Measurements from ENCODE around the gene RIGI. TPM values are rescaled to one million over a fixed set of nuclear protein-coding genes. Genes with fewer than 3 reads are reported as not detected.

Gene RIGI
- total RNA-seq: 1 to 10 TPM; 4.8 to 6.8 TPM

DNA sequence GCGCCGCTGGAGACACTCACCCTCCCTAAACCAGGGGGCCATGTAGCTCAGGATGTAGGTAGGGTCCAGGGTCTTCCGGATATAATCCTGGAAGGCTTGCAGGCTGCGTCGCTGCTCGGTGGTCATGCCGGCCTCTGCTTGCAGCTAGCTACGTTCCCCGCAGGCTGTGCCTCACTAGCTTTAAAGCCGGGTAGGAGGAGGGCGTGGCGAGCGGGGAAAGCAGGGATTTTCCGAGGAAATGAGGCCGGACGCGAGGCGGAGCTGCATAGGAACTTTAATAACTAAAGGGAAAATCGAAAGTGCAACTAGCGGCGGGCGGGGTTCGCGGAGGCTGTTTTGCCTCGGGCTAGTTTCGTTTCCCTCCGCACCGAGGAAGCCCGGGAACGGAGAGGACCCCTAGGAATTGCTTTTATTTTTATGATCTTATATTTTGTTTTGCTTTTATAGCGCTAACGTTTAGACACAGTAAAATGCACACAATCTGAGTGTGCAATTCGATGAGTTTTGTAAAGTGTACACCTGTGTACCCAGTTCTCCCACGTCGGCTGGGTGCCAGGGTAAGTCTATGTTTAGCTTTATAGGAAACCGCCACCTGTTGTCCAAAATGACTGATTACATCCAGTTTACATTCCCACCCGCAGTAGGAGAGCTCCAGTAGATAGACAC lies at the start of gene RIGI:
Gene RIGI, minus strand, starts transcription at position 156 of the 666 bp plus-strand sequence. Its CDS starts 30 bp downstream, at position 126.
- Mint-ChIP-seq H3K27ac (peak within 1 kb of the TSS; percentile 72), H3K4me3 (peak within 1 kb of the TSS; percentile 91), H3K4me1 (peaks cover 32% of the 10 kb centered on the region), H3K27me3 (no peaks in the 10 kb centered on the region), H3K9me3 (no peaks in the 10 kb centered on the region), H3K36me3 (ENCODE audit: low read depth) (no peaks in the 10 kb centered on the region)
- peak; percentile 86 for ATAC-seq (replicated peaks)

DNA sequence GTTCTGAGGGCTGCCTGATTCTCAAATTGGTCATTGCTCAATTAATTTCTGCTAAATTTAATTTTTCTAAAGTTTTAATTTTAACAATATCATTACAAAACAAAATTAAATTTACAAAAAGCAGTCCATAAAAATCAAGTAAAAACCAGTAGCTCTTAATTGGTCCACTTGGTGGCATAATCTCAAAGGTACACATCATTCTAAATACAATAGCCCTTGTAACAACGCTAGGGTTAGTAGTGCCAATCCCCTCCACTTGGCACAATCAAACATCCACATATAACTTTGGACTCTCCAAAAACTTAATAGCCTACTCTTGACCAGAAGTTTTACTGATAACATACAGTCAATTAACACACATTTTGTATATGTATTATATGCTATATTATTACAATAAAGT lies 48.9 kb upstream of the RIGI start:
- Mint-ChIP-seq H3K4me1 (peaks cover 12% of the 10 kb centered on the region), H3K9me3 (no peaks in the 10 kb centered on the region), H3K27me3 (no peaks in the 10 kb centered on the region), H3K4me3 (no peak overlapping the region), H3K36me3 (ENCODE audit: low read depth) (peaks cover 14% of the 10 kb centered on the region), H3K27ac (no peak overlapping the region)
- ATAC-seq (replicated peaks): no peak

DNA sequence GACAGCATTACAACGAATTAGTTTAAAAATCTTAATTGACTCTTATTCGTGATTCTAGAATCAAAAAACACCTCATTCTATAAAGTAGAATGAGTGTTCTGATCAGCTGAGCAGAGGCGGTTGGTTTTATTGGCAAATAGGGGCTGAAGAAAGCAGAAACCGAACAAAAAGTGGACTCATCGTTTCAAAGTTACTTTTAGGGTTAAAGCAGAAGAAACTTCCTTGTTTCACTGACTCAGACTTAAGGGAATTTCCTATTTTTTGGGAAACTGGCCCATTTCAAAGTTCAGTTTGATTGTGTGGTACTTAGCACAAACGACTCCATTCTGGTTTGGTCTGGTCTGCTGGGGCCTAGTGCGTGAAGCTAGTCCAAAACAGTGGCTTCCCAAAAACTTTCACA lies 47.8 kb upstream of the RIGI start:
- no peaks in the 10 kb centered on the region for H3K9me3 Mint-ChIP-seq
- peaks cover 14% of the 10 kb centered on the region for H3K4me1 Mint-ChIP-seq
- H3K27ac Mint-ChIP-seq: peak overlapping the region; percentile 99
- no peak for ATAC-seq (replicated peaks)
- no peaks in the 10 kb centered on the region for H3K27me3 Mint-ChIP-seq
- peaks cover 24% of the 10 kb centered on the region for H3K36me3 Mint-ChIP-seq (ENCODE audit: low read depth)
- H3K4me3 Mint-ChIP-seq: peak overlapping the region; percentile 100

DNA sequence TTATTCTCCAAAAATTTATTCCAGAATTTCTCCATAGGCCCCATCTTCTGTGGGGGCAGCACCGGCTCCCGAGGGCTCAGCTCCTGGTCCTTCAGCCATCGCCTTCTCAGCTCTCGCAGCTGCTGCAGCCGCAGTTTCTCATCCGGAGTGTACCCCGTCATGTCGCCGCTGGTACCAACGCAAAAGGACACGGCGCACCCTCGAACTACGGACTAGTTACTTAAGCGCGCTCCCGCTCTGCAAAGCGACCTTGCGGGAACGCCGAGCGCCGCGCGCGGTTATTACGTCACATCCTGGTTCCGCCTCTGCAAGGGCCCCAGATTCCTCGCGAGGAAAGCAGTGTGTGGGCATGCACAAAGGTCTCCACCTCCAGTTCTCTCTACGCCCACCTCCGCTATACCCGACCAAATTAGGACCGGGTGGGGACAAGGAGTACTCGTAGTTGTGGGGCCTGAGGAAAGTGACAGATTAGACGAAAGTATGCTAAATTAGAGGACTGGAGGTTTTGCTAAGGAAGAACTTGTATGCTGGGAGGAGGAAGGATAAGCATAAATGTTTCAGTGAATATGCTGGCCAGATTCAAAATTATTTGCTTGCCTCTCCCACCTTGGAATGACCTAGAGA lies 47.0 kb upstream of the RIGI start, which contains the start of gene NDUFB6:
Gene NDUFB6, minus strand, starts transcription at position 260 of the 624 bp plus-strand sequence. Its CDS starts 99 bp downstream, at position 161.
- Mint-ChIP-seq H3K4me1 (peaks cover 14% of the 10 kb centered on the region), H3K27me3 (no peaks in the 10 kb centered on the region), H3K27ac (peak within 1 kb of the TSS; percentile 99), H3K4me3 (peak within 1 kb of the TSS; percentile 100), H3K36me3 (ENCODE audit: low read depth) (peaks cover 32% of the 10 kb centered on the region), H3K9me3 (no peaks in the 10 kb centered on the region)
- ATAC-seq (replicated peaks): peak; percentile 89

DNA sequence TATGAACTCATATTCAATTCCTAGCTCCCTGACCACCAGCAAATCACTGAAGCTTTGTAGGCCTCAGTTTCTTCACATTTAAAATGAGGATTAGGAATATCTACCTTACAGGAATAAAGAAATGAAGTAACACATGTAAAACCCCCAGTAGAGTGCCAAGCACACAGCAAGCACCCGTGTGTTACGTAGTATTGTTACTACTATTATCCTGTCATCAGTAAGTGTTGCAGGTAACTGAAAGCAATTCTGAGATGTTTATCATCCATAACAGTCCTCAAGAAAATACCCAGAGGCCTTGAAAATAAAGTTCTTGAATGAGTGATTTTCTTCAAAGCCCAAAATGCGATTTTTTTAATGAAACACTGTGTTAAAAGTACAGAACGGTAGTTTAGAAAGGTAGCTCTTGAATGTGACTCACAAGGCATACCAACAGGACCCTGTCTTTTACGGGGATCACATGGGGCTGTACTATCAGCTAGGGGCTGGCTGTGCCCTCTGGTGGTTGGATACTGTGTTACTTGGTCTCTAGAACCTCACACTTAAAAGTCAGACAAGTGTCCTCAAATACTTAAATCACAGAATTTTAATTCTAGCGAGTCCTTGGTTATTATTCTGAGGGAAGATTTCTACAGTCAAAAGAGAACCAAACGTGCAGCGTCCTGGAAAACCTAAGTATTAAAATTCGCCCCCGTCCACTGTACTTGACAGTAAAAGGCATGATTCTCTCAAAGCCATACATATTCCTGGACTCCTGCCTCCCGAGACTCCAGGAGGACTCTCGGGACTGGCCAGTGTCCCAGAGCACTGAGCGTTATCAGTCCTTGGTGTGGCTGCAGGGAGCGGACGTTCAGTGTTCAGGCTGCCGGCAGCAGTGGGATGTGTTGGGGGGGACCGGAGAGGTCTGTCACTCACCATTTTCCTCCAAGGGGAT lies 46.2 kb upstream of the RIGI start:
- peak; percentile 91 for ATAC-seq (replicated peaks)
- H3K27me3 Mint-ChIP-seq: no peaks in the 10 kb centered on the region
- no peaks in the 10 kb centered on the region for H3K9me3 Mint-ChIP-seq
- H3K27ac Mint-ChIP-seq: peak overlapping the region; percentile 99
- H3K4me3 Mint-ChIP-seq: peak overlapping the region; percentile 100
- peaks cover 40% of the 10 kb centered on the region for H3K36me3 Mint-ChIP-seq (ENCODE audit: low read depth)
- H3K4me1 Mint-ChIP-seq: peaks cover 14% of the 10 kb centered on the region

DNA sequence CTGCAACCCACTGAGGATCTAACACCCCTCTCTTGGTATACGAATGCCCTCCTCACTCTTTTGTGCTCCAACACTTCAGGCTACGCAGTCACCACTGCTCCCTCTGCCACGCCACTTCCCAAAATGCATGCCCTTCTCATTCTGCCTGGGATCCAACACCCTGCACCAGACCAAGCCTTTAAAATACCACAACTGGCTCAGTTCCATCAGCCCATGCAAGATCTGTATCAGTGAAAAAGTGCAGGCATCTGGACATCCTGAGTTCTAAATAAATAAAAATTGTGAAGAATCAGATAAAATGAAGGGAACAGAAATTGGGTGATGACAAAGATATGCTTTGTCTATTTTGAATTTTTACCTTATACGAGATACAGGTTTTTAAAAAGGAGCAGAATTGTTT lies 44.3 kb upstream of the RIGI start:
- no peaks in the 10 kb centered on the region for H3K9me3 Mint-ChIP-seq
- no peak overlapping the region for H3K27ac Mint-ChIP-seq
- peaks cover 58% of the 10 kb centered on the region for H3K36me3 Mint-ChIP-seq (ENCODE audit: low read depth)
- no peak overlapping the region for H3K4me3 Mint-ChIP-seq
- ATAC-seq (replicated peaks): no peak
- H3K27me3 Mint-ChIP-seq: no peaks in the 10 kb centered on the region
- peaks cover 19% of the 10 kb centered on the region for H3K4me1 Mint-ChIP-seq

DNA sequence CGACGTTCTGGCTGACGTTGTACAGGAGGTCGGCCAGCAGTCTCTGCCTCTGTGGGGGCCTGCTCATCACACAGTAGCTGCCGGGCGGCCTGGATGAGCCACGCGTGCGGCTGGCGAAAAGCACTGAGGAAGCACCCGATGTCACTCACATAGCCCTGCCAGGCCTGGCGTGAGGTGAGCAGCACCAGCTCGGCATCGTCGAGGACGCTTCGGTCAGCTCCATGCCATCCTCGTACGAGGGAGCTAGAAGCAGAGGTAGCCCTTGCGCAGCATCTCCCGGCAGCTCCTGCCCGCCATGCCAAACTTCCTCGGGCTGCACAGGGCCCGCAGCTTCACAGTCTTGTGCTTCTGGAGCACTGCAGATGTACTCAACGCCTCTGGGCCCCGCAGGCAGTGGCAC lies 40.8 kb upstream of the RIGI start:
- H3K36me3 Mint-ChIP-seq (ENCODE audit: low read depth): peaks cover 70% of the 10 kb centered on the region
- no peak overlapping the region for H3K27ac Mint-ChIP-seq
- no peaks in the 10 kb centered on the region for H3K9me3 Mint-ChIP-seq
- H3K27me3 Mint-ChIP-seq: no peaks in the 10 kb centered on the region
- no peak for ATAC-seq (replicated peaks)
- no peak overlapping the region for H3K4me3 Mint-ChIP-seq
- H3K4me1 Mint-ChIP-seq: peaks cover 15% of the 10 kb centered on the region

DNA sequence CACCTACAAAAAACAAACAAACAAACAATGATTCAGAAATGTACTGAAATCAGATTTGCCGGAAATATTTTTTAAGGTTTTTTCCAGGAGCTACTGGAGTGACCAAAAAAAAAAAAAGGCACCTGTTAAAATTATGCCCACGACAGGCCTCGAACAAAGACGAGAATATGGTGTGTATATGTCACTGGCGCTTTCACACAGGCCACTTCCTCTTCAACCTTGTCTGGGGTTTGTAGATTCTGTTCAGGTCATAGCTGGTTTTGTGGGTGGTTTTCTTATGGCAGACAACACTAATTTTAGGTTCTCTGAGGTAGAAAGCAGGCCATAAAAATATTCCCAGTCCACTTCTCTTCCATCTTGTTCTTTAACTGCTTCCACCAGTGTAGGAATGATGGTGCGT lies 40.0 kb upstream of the RIGI start:
- peak overlapping the region; percentile 46 for H3K27ac Mint-ChIP-seq
- H3K9me3 Mint-ChIP-seq: no peaks in the 10 kb centered on the region
- no peaks in the 10 kb centered on the region for H3K27me3 Mint-ChIP-seq
- H3K36me3 Mint-ChIP-seq (ENCODE audit: low read depth): peaks cover 70% of the 10 kb centered on the region
- peaks cover 18% of the 10 kb centered on the region for H3K4me1 Mint-ChIP-seq
- H3K4me3 Mint-ChIP-seq: no peak overlapping the region
- no peak for ATAC-seq (replicated peaks)

DNA sequence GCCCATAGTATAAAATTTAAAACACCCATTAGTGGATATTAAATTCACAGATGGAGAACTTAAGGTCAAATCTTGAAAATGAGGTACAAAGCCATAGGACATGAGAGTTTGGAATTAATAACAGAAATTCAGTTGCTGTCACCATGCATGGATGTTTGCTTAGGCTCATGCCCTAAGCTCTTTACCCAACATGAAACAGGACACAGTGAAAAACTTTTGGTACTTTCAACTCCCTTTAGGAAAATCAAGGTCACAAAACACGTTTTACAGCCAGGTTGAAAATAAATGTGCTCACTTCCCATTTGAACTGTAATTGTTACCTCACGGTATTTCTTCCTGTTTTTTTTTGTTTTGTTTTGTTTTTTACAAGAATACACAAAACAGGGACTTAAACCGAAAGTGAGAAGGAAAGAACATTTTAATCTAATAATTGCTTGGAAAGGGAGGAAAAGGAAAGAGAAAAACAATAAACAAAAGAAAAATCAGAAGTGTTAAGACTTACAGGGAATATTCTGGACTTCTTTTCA lies 32.5 kb upstream of the RIGI start:
- no peak for ATAC-seq (replicated peaks)
- Mint-ChIP-seq H3K9me3 (no peaks in the 10 kb centered on the region), H3K36me3 (ENCODE audit: low read depth) (peaks cover 14% of the 10 kb centered on the region), H3K27ac (peak overlapping the region; percentile 45), H3K4me1 (peaks cover 12% of the 10 kb centered on the region), H3K27me3 (no peaks in the 10 kb centered on the region), H3K4me3 (no peak overlapping the region)

DNA sequence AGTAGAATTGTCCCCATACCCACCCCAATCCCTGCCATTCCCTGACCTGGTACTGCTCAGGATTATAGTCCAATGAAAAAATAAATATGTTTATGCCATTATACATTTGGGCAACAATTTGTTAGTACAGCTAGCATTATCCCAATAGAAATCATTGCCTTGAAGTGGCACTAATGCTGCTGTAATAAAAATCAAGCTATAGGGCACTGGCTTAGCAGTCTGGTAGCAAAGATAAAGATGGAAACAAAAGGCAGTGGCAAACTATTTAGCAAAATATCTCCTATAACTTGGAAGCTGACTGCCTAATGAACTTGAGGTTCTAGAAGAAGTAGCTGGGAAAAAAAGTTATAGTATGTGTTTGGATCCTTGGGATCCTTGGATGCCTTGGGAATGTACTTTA lies 28.6 kb upstream of the RIGI start:
- Mint-ChIP-seq H3K4me3 (no peak overlapping the region), H3K27me3 (no peaks in the 10 kb centered on the region), H3K4me1 (peaks cover 14% of the 10 kb centered on the region), H3K36me3 (ENCODE audit: low read depth) (peaks cover 47% of the 10 kb centered on the region), H3K9me3 (no peaks in the 10 kb centered on the region), H3K27ac (peak overlapping the region; percentile 34)
- no peak for ATAC-seq (replicated peaks)

DNA sequence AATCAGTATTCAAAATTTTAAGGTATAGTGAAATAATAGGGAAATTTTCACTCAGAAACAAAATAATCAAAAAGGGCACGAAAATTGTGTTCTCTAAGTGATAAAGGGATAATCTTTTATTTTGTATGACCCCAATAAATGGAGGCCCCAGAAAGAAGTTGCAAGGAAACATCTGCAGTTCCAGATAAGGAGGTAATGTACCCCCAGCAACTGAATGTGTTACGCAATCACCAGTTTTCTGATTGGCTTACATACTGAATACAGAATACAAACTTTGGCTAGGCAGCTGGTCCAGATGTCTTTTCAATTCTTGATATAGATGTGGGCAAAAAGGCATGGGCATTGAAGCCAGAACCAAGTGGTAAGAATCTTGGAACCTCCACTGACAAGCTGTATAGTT lies 28.1 kb upstream of the RIGI start:
- Mint-ChIP-seq H3K4me1 (peaks cover 12% of the 10 kb centered on the region), H3K36me3 (ENCODE audit: low read depth) (peaks cover 52% of the 10 kb centered on the region), H3K27ac (no peak overlapping the region), H3K4me3 (peak overlapping the region; percentile 99), H3K27me3 (no peaks in the 10 kb centered on the region), H3K9me3 (no peaks in the 10 kb centered on the region)
- no peak for ATAC-seq (replicated peaks)

DNA sequence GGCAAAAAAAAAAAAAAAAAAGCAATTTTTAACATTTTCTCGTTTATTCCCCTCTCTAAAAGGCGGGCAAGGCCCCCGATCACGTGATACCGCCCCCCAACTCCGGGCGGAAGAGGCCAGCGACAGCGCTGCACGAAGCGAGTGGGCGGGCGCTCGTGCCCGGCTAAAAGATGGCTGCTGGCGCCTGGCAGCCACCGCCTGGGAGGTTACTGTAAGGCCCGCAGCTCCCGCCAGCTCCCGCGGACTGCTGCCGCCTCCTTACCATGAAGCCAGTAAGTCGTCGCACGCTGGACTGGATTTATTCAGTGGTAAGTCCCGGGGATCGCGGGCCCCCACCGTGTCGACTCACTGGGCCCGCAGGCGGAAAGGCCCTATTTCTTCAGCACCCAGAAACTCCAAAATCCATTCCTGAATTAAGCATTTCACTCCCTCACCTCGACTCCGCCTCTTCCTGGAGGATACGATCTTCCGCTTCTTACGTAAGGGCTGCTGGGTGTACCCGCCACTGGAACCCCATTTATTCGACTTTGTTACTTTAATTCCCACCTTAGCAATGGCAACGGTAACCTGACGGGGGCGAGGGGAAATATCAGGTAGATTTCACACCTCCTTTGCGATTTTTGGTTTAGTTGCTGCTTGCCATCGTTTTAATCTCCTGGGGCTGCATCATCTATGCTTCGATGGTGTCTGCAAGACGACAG lies 26.3 kb upstream of the RIGI start, which contains the start of the genes SMIM27 and TOPORS:
Gene SMIM27, plus strand, starts transcription at position 156 of the 701 bp plus-strand sequence. Its CDS starts 108 bp downstream, at position 264.
Gene TOPORS, minus strand, starts transcription at position 415 of the 701 bp plus-strand sequence. Its CDS starts 150 bp downstream, at position 265.
- H3K4me1 Mint-ChIP-seq: peaks cover 9% of the 10 kb centered on the region
- H3K4me3 Mint-ChIP-seq: peak within 1 kb of the TSS; percentile 99
- peak within 1 kb of the TSS; percentile 99 for H3K27ac Mint-ChIP-seq
- ATAC-seq (replicated peaks): peak; percentile 86
- H3K36me3 Mint-ChIP-seq (ENCODE audit: low read depth): peaks cover 63% of the 10 kb centered on the region
- no peaks in the 10 kb centered on the region for H3K27me3 Mint-ChIP-seq
- no peaks in the 10 kb centered on the region for H3K9me3 Mint-ChIP-seq

DNA sequence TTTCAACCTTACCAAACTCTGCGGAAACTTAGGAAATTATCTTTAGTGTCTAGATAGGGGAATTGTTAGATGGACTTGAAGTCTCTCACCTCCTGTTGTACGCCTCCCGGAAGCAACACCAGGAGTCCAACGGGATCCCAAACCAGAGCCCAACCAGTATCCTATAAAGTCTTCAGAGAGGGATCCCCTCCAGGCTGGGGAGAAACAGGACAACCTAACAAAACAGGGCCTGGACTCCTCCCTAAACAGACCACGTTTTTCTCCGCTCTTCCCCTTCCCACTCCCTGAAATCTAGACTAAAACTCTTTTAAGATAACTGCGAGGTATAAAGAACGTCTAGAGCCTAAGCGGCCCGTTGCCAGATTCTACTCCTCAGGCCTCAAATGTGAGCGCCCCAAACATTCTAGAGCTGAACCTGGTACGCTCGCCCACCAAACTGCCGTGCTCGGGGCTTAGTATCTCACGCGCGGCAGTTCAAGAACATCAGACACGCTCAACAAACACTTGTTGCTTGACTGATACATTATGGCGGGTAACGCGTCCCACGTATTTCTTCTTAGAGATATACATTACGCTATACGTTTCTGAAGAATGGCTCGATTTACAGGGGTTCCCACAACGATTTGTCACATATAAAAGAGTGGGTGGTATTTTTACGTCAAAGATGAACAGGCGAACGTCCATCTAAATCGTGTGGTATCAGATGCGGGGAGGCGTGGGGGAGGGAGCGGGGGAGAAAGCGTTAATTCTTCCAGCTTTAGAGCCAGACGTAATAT lies 25.5 kb upstream of the RIGI start:
- peaks cover 9% of the 10 kb centered on the region for H3K4me1 Mint-ChIP-seq
- no peaks in the 10 kb centered on the region for H3K9me3 Mint-ChIP-seq
- ATAC-seq (replicated peaks): peak; percentile 50
- H3K4me3 Mint-ChIP-seq: peak overlapping the region; percentile 99
- no peaks in the 10 kb centered on the region for H3K27me3 Mint-ChIP-seq
- peak overlapping the region; percentile 99 for H3K27ac Mint-ChIP-seq
- peaks cover 69% of the 10 kb centered on the region for H3K36me3 Mint-ChIP-seq (ENCODE audit: low read depth)
